GM19324 (cell line): Measurements from ENCODE around the gene LIF.

ENCODE experiments used
- ATAC-seq: cut with Tn5 transposase; IDR thresholded peaks from one replicate; pipeline ENCODE4 v1.9.1; 2021; ENCODE audit warnings: mild to moderate bottlenecking, moderate library complexity; ENCODE audit not compliant: unreplicated experiment, low FRiP score

Gene LIF

DNA sequence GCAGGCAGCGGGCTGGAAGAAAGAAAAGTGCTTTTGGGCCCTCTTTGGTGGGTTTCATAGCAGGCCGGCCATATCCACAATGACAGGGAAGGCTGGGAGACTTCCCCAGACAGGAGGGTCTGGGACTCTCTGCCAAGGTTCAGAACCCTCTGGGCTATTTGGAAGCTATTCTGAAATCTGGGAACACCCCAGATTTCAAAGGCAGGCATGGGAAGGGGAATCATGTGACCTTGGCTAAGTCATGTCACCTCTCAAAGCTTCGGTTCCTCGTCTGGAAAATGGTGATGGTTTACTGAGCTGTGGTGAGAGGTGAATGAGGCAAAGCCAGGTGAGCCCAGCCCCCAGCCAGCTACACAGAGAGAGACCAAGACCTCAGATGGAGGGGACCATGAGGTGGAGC lies 38.1 kb upstream of the LIF start:
- ATAC-seq: no peak

GRCh38 chr22:30284172-30284571 lies 37.6 kb upstream of the LIF start:
- ATAC-seq: no peak

GRCh38 chr22:30283342-30283741 lies 36.8 kb upstream of the LIF start:
- ATAC-seq: no peak

- no peak for ATAC-seq
Measured at GRCh38 chr22:30282616-30283046, 36.1 kb upstream of the LIF start.

DNA sequence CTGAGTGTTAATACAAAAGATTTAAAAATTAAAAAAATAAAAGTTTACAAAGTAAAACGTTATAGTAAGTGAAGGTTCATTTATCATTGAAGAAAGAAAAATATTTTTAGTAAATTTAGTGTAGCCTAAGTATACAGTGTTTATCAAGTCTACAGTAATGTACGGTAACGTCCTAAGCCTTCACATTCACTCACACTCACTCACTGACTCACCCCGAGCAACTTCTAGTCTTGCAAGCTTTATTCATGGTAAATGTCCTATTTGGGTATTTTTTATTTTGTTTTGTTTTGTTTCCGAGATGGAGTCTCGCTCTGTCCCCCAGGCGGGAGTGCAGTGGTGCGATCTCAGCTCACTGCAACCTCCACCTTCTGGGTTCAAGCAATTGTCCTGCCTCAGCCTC lies 33.9 kb upstream of the LIF start:
- ATAC-seq: no peak

DNA sequence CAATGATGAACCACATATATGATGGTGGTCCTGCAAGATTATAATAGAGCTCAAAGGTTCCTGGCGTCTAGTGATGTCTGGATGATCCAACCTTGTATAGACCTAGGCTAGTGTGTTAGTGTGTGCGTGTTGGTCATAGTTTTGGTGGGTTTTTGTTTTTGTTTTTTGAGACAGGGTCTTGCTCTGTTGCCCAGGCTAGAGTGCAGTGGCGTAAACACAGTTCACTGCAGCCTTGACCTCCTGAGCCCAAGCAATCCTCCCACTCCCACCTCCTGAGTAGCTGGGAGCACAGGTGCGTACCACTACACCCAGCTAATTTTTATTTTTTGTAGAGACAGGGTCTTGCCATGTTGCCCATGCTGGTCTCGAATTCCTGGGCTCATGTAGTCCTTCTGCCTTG lies 33.4 kb upstream of the LIF start:
- no peak for ATAC-seq

- ATAC-seq: no peak
Measured at GRCh38 chr22:30279046-30279788, 32.7 kb upstream of the LIF start.

- no peak for ATAC-seq
Measured at GRCh38 chr22:30277547-30278344, 31.2 kb upstream of the LIF start.

DNA sequence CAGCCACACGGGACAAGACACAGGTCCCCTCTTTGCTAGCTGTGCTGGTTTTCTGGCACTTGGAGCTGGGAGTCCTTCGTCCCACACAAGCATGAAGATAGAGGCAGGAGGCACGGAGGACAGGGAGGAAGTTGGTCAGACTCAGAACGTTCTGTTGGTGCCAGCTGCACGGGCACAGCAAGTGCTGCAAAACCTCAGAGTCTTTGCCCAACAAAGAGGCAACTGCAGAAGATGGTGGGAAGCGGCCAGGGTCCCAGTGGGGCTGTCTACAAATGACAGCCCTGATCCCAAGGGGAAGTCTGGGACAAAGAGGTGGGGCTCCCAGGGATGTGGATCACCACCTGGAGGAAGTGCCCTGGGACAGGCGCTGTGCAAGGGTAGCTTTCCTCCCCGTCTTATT lies 29.5 kb upstream of the LIF start:
- ATAC-seq: no peak

DNA sequence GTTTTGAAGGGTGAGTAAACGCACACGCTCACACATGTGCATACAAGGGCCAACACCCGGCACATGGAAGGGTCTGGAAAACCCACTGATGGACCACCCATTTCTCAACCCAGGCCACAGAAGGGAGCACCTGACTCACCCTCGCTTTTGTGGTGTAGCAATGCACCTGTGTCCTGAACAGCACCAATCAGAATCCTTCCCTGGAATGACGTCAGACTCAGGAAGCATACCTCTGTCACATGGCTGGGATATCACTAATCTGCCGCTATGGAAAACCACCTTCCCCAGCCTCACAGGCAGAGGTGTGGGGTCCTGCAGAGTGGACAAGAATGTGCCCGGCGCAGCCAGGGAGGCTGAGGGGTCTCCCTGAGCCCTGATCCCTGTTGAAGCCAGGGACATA lies 29.1 kb upstream of the LIF start:
- no peak for ATAC-seq

DNA sequence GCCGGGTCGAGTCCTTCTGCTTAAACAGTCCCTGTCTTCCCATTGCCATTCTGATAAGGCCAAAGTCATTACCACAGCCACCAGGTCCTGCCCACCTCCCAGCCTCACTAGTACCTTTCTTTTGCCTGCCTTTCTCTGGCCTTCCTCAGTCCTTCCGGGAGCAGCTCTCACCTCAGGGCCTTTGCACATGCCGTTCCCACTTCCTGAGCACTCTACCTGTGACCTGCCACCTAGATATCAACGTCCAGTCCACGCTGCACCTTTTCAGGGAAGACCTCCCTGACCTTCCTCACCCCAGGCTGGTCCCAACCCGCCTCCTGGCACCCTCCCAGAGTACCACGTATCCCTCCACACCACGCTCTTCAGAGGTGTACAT lies 27.9 kb upstream of the LIF start:
- no peak for ATAC-seq

DNA sequence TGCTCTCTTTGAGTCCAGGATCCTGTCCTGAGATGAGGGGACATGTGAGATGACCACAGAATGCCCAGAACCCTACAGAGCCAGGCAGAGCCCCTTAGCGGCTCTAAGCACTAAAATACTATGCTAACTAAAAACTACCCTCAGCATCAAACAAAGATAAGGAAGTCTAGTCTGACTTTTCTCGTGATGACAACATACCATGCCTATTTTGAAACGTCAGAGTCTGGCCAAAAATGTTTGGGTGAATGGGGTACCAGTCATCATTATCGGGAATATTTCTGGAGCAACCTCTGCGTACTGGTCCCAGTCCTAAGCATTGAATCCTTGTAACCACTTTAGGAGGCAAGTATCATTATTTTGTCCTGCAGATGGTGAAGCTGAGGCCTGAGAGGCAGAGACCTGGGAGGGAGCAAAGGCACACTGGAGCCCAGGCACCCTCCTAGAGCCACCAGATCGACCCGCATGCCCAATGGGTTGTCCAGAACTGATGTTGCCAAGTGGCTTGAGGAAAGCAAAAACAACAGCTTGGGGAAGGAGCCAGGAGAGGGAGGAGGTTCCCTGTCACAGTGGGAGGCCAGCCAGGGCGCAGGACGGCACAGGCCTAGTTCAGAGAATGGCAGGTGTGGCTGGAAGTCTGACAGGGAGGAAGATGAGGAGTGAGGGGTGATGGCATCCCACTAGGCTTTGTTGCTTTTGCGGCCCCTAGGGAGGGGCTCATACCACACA lies 27.3 kb upstream of the LIF start:
- ATAC-seq: no peak

DNA sequence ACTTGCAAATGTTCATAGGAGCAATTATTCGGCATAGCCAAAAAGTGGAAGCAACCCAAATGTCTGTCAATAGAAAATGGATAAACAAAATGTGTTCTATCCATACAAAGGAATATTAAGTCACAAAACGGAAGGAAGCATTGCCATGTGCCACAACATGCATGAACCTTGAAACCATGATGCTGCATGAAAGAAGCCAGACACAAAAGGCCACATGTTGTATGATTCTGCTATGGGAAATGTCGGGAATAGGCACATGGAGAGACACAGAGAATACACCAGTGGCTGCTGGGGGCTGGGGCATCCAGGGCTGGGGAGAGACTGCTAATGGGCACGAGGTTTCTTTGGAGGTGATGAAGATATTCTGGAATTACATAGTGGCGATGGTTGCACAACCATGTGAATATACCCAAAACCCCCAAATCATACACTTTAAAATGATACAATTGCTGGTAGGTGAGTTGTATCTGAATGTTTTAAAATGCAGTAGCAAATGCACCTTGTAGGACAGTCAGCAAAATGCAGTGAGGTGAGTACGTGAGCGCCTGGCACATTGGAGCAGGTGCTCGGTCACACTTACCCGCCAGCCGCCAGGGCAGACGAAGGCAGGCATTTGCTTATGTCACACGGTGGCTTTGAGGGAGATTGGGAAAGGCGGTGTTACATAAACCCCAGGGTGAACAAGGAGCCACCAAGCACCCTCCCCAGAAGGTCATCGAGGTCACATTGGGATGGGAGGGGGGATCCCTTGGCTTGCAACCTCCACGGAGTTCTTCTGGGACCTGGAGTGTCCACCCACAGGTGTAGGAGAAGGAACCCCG lies 26.4 kb upstream of the LIF start:
- no peak for ATAC-seq

DNA sequence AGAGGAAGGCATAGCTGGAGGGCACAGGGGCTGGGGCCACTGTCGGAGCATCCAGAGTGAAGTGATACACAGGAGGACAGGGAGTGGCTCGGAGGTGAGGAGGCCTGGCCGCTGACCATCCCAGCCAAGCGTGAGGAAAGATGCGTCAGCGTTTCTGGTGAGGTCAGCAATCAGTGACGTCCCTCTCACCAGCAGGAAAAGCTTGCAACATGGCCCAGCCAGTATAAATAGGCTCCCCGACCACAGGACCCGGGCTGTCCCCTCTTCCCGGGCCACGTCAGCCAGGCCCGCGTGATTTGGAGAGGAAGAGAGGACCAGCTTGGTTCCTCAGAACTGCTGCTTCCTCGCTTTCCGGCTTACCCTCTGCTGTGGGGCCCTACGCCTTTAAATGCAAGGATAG lies 24.3 kb upstream of the LIF start:
- no peak for ATAC-seq

DNA sequence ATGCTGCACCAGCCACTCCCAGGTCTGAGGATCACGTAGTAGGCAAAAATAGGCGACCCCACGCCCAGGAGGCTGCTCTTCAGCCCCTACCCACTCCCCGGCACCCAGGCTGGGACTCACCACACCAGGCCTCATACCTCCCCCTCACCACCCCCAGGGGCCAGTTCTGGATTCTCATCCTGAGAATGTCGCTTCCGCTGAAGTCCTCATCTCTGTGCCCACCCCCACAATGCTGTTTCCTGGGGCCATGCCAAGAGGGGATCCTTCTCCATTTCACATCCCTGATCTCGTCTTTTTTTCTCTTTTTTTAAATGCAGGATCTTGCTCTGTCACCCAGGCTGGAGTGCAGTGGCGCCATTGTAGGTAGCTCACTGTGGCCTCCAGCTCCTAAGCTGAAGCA lies 21.8 kb upstream of the LIF start:
- no peak for ATAC-seq

DNA sequence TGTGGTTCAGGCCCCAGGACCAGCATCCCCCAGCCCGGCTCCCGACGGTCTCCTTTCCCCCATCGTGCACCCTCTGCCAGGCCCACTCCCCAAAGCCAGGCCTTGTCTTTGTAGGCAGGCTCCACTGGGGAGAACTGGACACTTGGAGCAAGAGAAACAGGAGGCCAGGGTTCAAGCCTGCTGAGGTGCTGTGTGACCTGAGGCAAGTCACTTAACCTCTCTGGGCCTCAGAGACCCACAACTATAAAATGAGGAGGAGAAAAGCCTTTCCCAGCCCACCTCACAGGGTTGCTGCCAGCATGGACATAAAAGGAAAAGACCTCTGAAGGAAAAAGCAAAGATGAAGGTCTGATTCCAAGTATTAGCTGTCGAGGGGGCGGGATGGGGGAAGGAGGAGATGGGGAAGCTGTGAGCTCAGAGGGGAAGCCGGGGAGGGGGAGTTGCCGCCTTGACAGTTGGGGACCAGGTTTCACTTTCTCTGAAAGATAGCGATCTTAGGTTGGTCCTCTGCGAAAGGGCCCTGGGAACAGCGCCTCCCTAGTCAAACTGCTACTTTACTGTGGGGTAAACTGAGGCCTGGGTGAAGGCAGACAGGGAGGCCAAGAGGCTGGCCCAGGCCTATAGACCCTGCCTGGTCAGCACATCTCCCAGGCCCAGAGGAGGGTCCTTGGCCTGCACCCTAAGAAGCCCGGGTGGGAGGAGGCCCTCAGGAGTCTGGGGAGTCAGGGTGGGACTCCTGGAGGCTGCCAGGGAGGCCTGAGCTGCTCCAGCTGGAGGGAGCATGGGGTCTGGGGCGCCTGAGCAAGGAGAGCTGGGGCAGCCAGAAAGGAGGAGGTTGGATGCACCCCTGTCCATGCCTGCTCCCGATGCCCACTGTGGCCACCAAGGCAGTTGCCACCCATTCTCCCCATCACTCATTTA lies 21.1 kb upstream of the LIF start:
- no peak for ATAC-seq

DNA sequence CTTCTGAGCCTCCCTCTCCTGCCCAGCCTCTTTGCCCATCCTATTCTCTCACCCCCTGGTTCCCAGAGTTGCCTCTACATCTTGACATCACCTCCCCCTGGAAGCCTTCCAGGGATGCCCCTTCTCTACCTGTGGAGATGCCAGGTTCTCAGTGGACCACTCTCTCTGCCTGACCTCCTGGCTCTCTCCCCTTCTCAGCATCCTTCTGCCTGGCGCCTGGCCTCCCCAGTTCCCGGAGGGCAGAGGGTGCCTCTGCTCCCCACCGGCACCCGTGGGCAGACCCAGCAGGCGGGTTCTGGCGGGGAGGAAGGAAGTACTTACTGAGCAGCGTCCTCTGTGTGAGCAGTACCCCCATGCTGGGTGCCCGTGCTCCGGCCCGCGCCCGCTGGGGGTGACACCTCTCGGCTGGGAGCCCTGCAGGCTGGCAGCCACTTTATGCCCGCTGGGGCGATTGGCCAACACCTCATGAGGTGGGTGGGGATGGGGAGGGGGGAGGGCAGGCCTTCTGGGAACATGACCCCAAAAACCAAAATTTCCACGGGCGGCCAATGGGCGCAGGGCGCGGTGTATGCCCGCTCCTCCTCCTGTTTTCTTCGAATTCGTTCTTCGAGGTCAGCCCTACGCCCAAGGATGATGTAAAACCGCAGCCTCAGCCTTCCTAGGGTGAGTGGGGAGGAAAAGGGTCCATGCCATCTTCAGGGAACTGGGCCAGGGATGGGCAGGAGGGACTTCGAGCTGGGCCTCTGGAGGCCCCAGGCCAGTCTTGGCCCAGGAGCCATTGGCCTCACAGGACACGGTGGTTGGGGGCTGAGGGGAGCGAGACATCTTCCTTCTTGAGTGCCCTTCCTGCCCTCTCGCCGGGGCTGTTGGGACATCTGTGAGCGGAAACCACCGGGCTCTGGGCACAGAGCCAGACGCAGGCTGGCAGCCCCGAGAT lies 20.2 kb upstream of the LIF start, which contains the start of gene OSM:
Gene OSM (minus strand): TSS at position 407 of the 937 bp plus-strand sequence. CDS start 52 bp downstream, at position 355.
- peak; percentile 1 for ATAC-seq

GRCh38 chr22:30265823-30266444 lies 19.4 kb upstream of the LIF start:
- peak; percentile 64 for ATAC-seq
